HepG2 (cell line): ENCODE results near the gene NDUFS7. TPM values are rescaled to one million over a fixed set of nuclear protein-coding genes. Genes with fewer than 3 reads are reported as not detected.

Experiments
- ASH2L ChIP-seq: fragments of 300-600, 200-600 bp; sonication (generic); IDR thresholded peaks from 2 replicates; pipeline ENCODE4 v1.7.0; 2017; ENCODE audit warnings: low read depth, mild to moderate bottlenecking, moderate library complexity, mixed read lengths, low read length; ENCODE audit not compliant: insufficient read length
- MYNN ChIP-seq: sonication (generic); formaldehyde crosslinking; IDR thresholded peaks from 2 replicates; pipeline ENCODE4 v1.4.0; 2020; ENCODE audit warnings: mild to moderate bottlenecking, low read depth, missing genetic modification reagents
- NFIB ChIP-seq: sonication (generic); formaldehyde crosslinking; IDR thresholded peaks from 2 replicates; pipeline ENCODE4 v1.9.0; 2021; ENCODE audit warnings: missing genetic modification reagents, mild to moderate bottlenecking, borderline replicate concordance
- POLR2AphosphoS5 ChIP-seq: IDR thresholded peaks from 2 replicates; pipeline ENCODE4 v1.6.1; 2012; ENCODE audit warnings: low read depth, low read length
- SALL1 ChIP-seq: sonication (generic); formaldehyde crosslinking; IDR thresholded peaks from 2 replicates; pipeline ENCODE4 v1.8.0; 2022; ENCODE audit warnings: mild to moderate bottlenecking, missing genetic modification reagents
- TEAD3 ChIP-seq: optimal IDR thresholded peaks from 2 replicates; pipeline ENCODE3; 2016; ENCODE audit warnings: borderline replicate concordance
- YY1 ChIP-seq: IDR thresholded peaks from 2 replicates; pipeline ENCODE4 v1.6.1; 2011; ENCODE audit warnings: low read length, low read depth, moderate library complexity, mild to moderate bottlenecking; ENCODE audit not compliant: insufficient read depth, insufficient replicate concordance
- ZNF768 ChIP-seq: sonication (generic); formaldehyde crosslinking; IDR thresholded peaks from 2 replicates; pipeline ENCODE4 v1.4.0; 2020; ENCODE audit warnings: missing genetic modification reagents
- ZNF772 ChIP-seq: sonication (generic); formaldehyde crosslinking; IDR thresholded peaks from 2 replicates; pipeline ENCODE4 v1.5.0; 2020; ENCODE audit warnings: mild to moderate bottlenecking, missing genetic modification reagents
- polyA plus RNA-seq, 8 experiments: library from polyadenylated mRNA; depleted of rRNA in 3 of 8; stranded (reverse) in 7 of 8; unstranded in 1 of 8; fragments of >200 nt; fragmentation: Illumina TruSeq in 4 of 8; extraction: Trizol in 4 of 8; gene quantifications; 2 replicates each; pipeline versions ENCODE4 v1.2.1 to v1.2.3, GENCODE V29; 2011 to 2016; ENCODE audit warnings: low read depth in 4 of 8, missing spikeins in 1 of 8, mixed read lengths in 1 of 8; ENCODE audit not compliant: insufficient read depth in 1 of 8
- total RNA-seq, 5 experiments: library from RNA; depleted of rRNA; stranded (reverse); fragments of >200 nt; fragmentation: Illumina TruSeq; extraction: Trizol; gene quantifications; 2 replicates each; pipeline ENCODE4 v1.2.3, GENCODE V29; 2016; ENCODE audit warnings: low read depth in 1 of 5
- TF ChIP-seq, protein P1 (sequence below): sonication (generic); formaldehyde crosslinking; IDR thresholded peaks from 2 replicates; pipeline ENCODE4 v1.5.0; 2020; ENCODE audit warnings: missing genetic modification reagents
- TF ChIP-seq, protein P2 (sequence below): sonication (generic); formaldehyde crosslinking; IDR thresholded peaks from 2 replicates; pipeline ENCODE4 v1.4.0; 2020; ENCODE audit warnings: missing genetic modification reagents, borderline replicate concordance
- TF ChIP-seq, protein P3 (sequence below): sonication (generic); formaldehyde crosslinking; conservative IDR thresholded peaks from 2 replicates; pipeline ENCODE4 v1.4.0; 2020; ENCODE audit warnings: mild to moderate bottlenecking, missing genetic modification reagents, moderate library complexity
- TF ChIP-seq, protein P4 (sequence below): sonication (generic); formaldehyde crosslinking; IDR thresholded peaks from 2 replicates; pipeline ENCODE4 v1.8.1; 2022; ENCODE audit warnings: mild to moderate bottlenecking, missing genetic modification reagents
- TF ChIP-seq, protein P5 (sequence below): sonication (generic); formaldehyde crosslinking; IDR thresholded peaks from 2 replicates; pipeline ENCODE4 v1.4.0; 2020; ENCODE audit warnings: low read depth, mild to moderate bottlenecking, missing genetic modification reagents
- TF ChIP-seq, protein P6 (sequence below): sonication (generic); formaldehyde crosslinking; conservative IDR thresholded peaks from 2 replicates; pipeline ENCODE4 v1.4.0; 2020; ENCODE audit warnings: missing genetic modification reagents

Gene NDUFS7
- total and polyA plus RNA-seq, 2 of the 13 experiments (the other 11 are each of a cell fraction or from before 2014, with no cell fraction given): 34.3 to 66.9 TPM

DNA sequence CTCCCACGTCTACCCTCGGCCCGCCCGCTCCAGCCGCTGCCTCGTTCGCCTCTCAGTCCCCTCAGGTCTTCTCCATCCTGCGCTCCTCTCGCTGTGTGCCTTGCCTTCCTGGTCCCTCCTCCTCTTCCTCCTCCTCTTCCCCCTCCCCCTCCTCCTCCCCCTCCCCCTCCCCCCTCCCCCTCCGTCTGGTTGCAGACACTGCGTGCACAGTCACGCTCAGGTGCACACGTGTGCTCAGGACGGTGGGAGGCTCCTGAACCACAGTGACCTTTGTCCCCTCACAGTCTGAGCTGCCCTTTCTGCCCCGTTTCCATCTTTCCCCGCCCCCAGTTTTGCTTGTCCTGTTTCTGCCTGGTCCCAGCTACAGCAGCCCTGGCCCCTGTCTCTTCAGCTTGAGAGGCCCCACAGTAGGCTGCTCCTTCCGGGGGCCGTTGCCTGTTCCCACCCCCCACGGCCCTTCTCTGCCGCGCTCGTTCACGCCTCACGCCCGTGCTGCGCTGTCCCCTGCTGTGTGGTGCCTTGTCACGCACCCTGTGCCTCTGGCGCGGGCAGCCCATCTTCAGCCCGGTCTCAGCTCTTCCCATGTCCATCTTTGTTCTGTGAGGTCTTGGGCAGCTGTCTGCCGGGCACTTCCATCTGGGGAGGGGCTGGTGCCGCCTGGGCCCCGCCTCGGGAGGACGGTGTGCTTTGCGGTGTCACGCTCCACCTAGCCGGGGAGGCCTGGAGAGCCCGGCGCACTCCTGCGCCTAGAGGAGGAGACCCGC is 40.7 kb downstream of the NDUFS7 start (continued):
- TF ChIP-seq, protein P1, sequence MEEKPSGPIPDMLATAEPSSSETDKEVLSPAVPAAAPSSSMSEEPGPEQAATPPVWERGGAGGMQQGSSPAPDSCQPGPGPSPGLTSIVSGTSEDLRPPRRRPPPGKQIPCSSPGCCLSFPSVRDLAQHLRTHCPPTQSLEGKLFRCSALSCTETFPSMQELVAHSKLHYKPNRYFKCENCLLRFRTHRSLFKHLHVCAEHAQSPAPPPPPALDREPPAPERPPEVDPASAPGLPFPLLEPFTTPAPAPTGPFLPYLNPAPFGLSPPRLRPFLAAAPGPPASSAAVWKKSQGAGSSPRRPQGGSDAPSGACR (CRISPR knock-in tag): peak; percentile 79; the same call in 1 of the 2 replicates
- TF ChIP-seq, protein P2, sequence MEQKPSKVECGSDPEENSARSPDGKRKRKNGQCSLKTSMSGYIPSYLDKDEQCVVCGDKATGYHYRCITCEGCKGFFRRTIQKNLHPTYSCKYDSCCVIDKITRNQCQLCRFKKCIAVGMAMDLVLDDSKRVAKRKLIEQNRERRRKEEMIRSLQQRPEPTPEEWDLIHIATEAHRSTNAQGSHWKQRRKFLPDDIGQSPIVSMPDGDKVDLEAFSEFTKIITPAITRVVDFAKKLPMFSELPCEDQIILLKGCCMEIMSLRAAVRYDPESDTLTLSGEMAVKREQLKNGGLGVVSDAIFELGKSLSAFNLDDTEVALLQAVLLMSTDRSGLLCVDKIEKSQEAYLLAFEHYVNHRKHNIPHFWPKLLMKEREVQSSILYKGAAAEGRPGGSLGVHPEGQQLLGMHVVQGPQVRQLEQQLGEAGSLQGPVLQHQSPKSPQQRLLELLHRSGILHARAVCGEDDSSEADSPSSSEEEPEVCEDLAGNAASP (CRISPR knock-in tag): peak; percentile 53; the same call in 1 of the 2 replicates
- peak; percentile 81; the same call in 1 of the 2 replicates for TF ChIP-seq ZNF772
- no peak for TF ChIP-seq MYNN (CRISPR knock-in tag)
- TF ChIP-seq NFIB (CRISPR knock-in tag): no peak
- TF ChIP-seq YY1: peak; percentile 30
- TF ChIP-seq ASH2L: peak; percentile 25
- TF ChIP-seq, protein P3, sequence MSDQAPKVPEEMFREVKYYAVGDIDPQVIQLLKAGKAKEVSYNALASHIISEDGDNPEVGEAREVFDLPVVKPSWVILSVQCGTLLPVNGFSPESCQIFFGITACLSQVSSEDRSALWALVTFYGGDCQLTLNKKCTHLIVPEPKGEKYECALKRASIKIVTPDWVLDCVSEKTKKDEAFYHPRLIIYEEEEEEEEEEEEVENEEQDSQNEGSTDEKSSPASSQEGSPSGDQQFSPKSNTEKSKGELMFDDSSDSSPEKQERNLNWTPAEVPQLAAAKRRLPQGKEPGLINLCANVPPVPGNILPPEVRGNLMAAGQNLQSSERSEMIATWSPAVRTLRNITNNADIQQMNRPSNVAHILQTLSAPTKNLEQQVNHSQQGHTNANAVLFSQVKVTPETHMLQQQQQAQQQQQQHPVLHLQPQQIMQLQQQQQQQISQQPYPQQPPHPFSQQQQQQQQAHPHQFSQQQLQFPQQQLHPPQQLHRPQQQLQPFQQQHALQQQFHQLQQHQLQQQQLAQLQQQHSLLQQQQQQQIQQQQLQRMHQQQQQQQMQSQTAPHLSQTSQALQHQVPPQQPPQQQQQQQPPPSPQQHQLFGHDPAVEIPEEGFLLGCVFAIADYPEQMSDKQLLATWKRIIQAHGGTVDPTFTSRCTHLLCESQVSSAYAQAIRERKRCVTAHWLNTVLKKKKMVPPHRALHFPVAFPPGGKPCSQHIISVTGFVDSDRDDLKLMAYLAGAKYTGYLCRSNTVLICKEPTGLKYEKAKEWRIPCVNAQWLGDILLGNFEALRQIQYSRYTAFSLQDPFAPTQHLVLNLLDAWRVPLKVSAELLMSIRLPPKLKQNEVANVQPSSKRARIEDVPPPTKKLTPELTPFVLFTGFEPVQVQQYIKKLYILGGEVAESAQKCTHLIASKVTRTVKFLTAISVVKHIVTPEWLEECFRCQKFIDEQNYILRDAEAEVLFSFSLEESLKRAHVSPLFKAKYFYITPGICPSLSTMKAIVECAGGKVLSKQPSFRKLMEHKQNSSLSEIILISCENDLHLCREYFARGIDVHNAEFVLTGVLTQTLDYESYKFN (CRISPR knock-in tag): peak; percentile 91
- TF ChIP-seq, protein P4, sequence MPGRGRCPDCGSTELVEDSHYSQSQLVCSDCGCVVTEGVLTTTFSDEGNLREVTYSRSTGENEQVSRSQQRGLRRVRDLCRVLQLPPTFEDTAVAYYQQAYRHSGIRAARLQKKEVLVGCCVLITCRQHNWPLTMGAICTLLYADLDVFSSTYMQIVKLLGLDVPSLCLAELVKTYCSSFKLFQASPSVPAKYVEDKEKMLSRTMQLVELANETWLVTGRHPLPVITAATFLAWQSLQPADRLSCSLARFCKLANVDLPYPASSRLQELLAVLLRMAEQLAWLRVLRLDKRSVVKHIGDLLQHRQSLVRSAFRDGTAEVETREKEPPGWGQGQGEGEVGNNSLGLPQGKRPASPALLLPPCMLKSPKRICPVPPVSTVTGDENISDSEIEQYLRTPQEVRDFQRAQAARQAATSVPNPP (CRISPR knock-in tag): 0 out of 2 replicates have a peak, but pooled peaks have one; percentile 41
- peak; percentile 85 for TF ChIP-seq SALL1
- peak; percentile 30; the same call in 1 of the 2 replicates for TF ChIP-seq ZNF768 (CRISPR knock-in tag)
- TF ChIP-seq TEAD3 (CRISPR knock-in tag): no peak
- TF ChIP-seq POLR2AphosphoS5: peak; percentile 39; the same call in 1 of the 2 replicates
- TF ChIP-seq, protein P5, sequence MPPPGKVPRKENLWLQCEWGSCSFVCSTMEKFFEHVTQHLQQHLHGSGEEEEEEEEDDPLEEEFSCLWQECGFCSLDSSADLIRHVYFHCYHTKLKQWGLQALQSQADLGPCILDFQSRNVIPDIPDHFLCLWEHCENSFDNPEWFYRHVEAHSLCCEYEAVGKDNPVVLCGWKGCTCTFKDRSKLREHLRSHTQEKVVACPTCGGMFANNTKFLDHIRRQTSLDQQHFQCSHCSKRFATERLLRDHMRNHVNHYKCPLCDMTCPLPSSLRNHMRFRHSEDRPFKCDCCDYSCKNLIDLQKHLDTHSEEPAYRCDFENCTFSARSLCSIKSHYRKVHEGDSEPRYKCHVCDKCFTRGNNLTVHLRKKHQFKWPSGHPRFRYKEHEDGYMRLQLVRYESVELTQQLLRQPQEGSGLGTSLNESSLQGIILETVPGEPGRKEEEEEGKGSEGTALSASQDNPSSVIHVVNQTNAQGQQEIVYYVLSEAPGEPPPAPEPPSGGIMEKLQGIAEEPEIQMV (CRISPR knock-in tag): 0 out of 2 replicates have a peak, but pooled peaks have one; percentile 34
- TF ChIP-seq, protein P6, sequence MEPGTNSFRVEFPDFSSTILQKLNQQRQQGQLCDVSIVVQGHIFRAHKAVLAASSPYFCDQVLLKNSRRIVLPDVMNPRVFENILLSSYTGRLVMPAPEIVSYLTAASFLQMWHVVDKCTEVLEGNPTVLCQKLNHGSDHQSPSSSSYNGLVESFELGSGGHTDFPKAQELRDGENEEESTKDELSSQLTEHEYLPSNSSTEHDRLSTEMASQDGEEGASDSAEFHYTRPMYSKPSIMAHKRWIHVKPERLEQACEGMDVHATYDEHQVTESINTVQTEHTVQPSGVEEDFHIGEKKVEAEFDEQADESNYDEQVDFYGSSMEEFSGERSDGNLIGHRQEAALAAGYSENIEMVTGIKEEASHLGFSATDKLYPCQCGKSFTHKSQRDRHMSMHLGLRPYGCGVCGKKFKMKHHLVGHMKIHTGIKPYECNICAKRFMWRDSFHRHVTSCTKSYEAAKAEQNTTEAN (CRISPR knock-in tag): 0 out of 2 replicates have a peak, but pooled peaks have one; percentile 26
